GM18505 (cell line): ENCODE measurements around the gene IRAK2.
"Not testable (repeated sequence)": the region's sequence is repeated elsewhere in the genome, so short reads cannot be mapped to it uniquely, and the experiment has no call there.

Experiments used
- ATAC-seq: cut with Tn5 transposase; IDR thresholded peaks from one replicate; pipeline ENCODE4 v1.9.1; 2021; ENCODE audit not compliant: unreplicated experiment
- POLR2A ChIP-seq: IDR thresholded peaks from 4 replicates; pipeline ENCODE4 v1.6.1; 2011; ENCODE audit warnings: borderline replicate concordance; ENCODE audit not compliant: insufficient read depth, insufficient read length; ENCODE audit errors: extremely low read depth

Gene IRAK2

GRCh38 chr3:10142707-10143560, 21.8 kb upstream of the IRAK2 start:
- TF ChIP-seq POLR2A = no peak
- ATAC-seq = no peak

DNA sequence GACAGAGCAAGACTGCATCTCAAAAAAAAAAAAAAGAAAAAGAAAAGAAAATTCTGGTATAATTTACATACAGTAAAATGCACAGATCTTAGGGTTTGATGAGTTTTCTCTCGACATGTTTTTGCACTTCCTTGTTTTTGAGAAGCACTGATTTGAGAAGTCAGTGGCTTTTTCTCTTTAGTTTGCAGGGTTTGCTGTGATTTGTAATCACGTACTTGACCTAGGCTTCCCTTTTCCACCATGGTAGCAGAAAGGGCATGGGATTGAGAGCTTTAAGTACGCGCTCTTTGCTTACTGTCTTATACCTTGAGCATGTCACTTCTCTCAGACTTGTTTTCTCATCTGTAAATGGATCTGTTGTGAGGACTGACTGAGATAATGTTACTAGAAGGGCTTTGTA, 19.0 kb upstream of the IRAK2 start:
- ATAC-seq = no peak
- TF ChIP-seq POLR2A = no peak

DNA sequence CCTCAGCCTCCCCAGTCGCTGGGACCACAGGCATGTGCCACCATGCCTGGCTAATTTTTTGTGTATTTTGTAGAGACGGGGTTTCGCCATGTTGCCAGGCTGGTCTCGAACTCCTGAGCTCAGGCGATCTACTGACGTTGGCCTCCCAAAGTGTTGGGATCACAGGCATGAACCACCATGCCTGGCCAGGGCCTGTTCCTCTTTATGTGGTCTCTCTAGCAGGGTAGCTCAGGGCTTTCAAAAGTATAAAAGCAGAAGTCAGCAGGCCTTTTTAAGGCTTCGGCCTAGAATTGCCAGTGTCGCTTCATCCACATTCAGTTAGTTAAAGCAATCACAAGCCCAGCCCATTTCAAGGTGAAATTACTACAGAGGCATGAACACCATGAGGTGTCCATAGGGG, 15.5 kb upstream of the IRAK2 start:
- TF ChIP-seq POLR2A = no peak
- ATAC-seq = no peak

DNA sequence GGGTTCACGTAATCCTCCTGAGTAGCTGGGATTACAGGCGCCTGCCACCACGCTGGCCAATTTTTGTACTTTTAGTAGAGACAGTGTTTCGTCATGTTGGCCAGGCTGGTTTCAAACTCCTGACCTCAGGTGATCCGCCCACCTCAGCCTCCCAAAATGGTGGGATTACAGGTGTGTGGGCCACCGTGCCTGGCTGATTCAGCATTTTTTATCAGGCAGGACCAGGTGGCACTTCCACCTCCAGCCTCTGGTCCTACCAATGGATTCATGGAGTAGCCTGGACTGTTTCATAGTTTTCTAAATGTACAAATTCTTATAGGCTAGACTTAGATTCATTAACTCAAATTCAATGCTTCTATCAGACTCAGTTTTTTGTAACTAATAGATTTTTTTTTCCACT, 13.7 kb upstream of the IRAK2 start:
- ATAC-seq = no peak
- TF ChIP-seq POLR2A = no peak

DNA sequence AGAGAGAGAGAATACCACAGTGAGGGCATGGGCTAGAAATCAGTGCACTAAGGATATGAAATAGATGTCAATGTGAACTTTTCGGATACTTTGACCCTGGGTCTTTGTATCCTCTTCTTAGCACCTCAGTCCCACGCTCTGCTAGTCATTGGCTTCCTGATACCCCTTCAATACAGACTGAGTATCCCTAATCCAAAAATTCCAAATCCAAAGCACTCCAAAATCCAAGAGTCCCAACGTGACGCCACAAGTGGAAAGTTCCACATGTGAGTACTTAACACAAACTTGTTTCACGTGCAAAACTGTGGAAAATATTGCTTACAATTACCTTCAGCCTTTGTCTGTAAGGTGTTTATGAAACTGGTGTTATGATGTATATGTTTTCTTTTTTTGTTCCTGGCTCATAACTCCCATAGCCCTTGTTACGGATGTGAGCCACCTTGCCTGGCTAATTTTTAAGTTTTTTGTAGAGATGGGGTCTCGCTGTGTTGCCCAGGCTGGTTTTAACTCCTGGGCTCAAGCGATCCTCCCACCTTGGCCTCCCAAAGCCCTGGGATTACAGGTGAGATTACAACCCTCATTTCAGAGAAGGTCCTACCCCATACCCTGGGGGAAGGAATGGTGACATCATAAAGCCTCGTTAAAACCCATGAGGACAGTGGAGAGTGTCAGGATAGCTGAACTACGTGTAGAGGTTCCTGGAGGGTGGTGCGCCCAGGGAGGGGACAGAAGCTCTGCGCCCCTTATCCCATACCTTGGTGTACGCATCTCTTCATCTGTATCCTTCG, 10.2 kb upstream of the IRAK2 start:
- ATAC-seq = no peak
- TF ChIP-seq POLR2A = no peak

GRCh38 chr3:10155123-10155472, 9.6 kb upstream of the IRAK2 start:
- TF ChIP-seq POLR2A = no peak

DNA sequence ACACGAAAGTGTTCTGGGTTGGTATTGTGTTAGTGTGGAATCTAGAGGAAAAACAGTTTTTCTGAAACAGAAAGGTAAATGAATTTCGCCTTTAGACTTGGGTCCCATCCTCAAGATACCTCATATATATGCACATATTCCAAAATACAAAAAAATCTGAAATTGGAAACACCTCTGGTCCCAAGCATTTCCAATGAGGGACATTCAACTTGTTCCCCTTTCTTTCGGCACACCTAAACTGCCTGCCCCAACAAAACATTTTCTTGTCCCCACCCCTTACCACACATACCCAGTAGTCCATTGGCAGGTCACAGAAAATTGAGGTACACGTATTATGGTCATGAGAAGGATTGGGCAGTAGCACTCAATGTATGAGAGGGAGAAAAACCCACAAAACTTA, 9.1 kb upstream of the IRAK2 start:
- no peak for TF ChIP-seq POLR2A
- ATAC-seq = no peak

More at GRCh38 chr3:10155123-10155472, 9.6 kb upstream of the IRAK2 start:
- ATAC-seq = no peak

GRCh38 chr3:10157031-10157430, 7.7 kb upstream of the IRAK2 start:
- TF ChIP-seq POLR2A = no peak
- no peak for ATAC-seq

- ATAC-seq = not testable (repeated sequence)
Measured at GRCh38 chr3:10158555-10158954, 6.2 kb upstream of the IRAK2 start.

DNA sequence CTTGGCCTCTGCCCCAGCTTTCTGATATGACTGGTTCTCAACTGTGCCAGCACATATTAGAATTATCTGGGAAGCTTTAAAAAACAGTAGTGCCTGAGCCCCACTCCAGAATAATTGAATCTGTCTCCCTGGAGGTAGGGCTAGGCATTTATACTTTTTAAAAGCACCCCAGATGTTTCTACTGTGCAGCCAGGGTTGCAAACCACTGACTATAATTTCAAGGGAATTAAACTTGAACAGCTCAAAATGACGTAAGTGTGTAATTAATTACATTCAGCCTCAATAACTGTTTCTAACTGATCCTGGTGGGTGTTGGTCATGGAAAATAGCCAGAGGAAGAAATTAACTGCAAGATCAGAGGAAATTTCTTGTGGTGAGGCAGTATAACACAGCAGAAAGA, 4.4 kb upstream of the IRAK2 start:
- no peak for TF ChIP-seq POLR2A
- ATAC-seq = no peak

DNA sequence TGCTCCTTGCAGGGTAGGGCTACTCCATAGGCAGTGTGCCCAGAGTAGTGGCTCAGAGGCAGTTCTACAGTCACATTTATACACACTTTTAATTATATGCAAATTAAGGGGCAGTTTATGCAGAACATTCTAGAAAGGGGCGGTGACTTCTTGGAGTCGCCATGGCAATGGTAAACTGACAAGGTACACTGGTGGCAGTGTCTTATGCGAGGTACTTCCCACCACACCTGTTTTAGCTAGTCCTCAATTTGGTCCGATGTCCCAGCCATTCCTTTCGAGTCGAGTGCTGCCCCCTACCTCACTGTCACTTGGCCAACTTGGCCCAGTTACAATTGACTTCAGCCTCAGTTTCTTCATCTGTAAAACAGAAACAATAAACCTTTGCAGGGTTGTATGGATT, 3.8 kb upstream of the IRAK2 start:
- TF ChIP-seq POLR2A = no peak
- ATAC-seq = no peak

DNA sequence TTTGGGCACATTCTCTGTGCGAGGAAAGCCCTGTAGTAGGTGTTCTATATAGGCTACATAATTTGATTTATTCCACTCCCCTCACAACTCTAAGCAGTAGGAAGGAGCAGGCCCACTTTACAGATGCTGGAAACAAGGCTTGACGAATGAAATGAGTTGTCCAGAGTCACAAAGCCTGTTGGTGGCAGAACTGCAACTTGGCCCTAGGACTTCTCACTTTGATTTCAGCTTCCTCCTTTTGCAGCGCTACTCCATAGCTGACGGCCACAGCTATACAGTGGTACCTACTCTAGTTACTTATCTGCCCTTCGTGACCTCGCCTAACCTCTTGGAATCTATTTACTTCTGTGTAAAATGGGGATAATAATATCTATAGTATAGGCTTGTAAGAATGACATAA, 2.5 kb upstream of the IRAK2 start:
- ATAC-seq = no peak

DNA sequence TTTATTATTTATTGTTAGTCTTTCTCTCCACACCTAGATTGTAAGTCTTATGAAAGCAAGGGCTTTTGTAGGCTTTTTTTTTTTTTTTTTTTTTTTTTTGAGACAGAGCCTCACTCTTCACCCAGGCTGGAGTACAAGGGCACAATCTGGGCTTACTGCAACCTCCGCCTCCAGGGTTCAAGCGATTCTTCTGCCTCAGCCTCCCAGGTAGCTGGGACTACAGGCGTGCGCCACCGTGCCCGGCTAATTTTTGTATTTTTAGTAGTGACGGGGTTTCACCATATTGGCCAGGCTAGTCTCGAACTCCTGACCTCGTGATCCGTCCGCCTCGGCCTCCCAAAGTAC, 546 bp upstream of the IRAK2 start:
- ATAC-seq = not testable (repeated sequence)

More for the DNA sequence above, 2.5 kb upstream of the IRAK2 start:
- TF ChIP-seq POLR2A = no peak

DNA sequence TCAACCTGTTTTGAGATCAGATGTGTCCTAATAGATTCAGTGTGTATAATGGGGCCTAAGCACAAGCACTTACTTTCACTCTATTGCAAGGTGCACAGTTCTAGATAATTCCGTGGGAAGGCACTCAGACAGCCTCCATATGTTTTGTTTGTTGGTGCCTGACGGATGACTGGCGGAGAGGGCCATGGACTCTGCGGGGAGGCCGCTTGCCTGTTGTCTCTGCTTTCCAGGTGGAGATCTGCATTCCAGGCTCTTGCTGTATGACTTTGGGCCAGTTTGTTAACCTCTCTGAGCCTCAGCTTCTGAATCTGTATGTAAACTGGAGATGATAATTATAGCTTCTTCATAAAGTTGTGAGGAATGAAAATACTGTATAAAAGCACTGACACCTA, 1.5 kb downstream of the IRAK2 start:
- TF ChIP-seq POLR2A = no peak

More for the DNA sequence above, 1.5 kb downstream of the IRAK2 start:
- ATAC-seq = no peak
